NCI-H2107 treated with DMSO at 0.1 percent for 48 hours (cell line): ENCODE measurements around the gene ENC1.
"Not testable (repeated sequence)": the region's sequence is repeated elsewhere in the genome, so short reads cannot be mapped to it uniquely, and the experiment has no call there.

ENCODE experiments used
- DNase-seq: peaks from one replicate; lab custom pipeline; 2025; ENCODE audit not compliant: unreplicated experiment; lab: John Stamatoyannopoulos, UW

The ENC1 gene

GRCh38 chr5:74640450-74640953, at the start of gene ENC1:
Gene ENC1, minus strand, starts transcription at chr5:74640728. Its CDS starts 4,243 bp downstream, at chr5:74636485.
- DNase-seq: peak; percentile 11

DNA sequence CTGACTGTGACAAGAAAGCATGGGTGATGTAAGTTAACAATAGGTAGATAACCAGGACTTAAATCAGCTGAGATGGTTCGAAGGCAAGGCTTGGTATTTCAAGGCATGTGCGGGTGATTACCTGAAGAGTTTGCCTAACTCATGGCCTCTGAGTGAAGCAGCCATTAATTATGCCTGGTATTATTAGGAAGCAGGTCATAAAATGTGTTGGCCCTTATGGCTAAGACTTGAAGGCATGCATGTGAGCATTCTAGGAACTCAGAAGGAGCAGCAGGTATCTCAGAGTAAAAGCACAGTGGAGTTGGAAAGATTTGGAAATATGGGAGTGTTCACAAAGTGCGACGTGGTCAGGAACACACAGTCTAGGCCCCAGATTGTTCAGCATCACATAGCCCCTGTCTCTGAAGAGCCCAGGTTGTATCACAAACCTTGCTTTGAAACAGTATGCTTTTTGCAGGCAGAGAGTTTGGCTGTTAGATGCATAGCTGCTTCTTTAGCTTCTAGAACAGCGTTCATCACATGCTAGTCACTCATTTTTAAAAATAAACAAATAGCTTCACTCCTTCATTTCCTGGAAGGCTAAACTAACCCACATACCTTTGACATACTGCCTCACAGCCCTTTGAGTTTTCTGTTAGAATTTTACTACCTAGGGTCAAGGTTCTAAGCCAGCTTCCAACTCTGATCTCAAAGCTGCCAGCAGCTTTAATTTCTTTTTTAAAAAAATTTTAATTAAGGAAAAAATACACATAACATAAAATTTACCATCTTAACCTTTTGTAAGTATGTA, 46.6 kb upstream of the ENC1 start:
- no peak for DNase-seq

- DNase-seq: no peak
Measured at GRCh38 chr5:74685979-74686631, 45.6 kb upstream of the ENC1 start.

GRCh38 chr5:74684900-74685851, 44.6 kb upstream of the ENC1 start, which contains the start of gene HEXB:
Gene HEXB, plus strand, starts transcription at chr5:74685233. Its CDS starts 28 bp downstream, at chr5:74685261.
- no peak for DNase-seq

GRCh38 chr5:74679966-74680365, 39.4 kb upstream of the ENC1 start:
- DNase-seq: no peak

DNA sequence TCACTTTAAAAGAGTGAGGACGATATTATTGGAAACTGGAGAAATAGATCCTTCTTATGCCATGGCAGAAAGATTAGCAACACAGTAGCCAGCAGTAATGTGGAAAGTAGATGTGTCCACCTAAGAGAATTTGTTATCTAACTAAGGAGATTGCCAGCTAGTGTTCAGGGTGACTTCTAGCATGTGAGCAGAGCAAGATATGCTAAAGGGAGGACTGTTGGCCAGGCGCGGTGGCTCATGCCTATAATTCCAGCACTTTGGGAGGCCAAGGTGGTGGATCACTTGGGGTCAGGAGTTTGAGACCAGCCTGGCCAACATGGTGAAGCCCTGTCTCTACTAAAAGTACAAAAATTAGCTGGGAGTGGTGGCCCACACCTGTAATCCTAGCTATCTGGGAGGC, 38.8 kb upstream of the ENC1 start:
- DNase-seq: not testable (repeated sequence)

DNA sequence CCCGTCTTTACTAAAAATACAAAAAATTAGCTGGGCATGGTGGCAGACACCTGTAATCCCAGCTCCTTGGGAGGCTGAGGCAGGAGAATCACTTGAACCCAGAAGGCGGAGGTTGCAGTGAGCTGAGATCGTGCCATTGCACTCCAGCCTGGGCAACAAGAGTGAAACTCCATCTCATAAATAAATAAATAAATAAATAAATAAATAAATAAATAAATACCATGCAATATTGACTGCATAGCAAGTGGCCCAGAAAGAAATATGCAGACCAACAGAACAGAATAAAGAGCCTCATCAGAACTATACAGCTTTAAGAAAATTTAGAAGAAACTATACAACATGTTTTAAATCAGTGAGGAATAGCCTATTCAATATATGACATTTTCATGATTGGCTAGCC, 37.6 kb upstream of the ENC1 start:
- DNase-seq: not testable (repeated sequence)

DNA sequence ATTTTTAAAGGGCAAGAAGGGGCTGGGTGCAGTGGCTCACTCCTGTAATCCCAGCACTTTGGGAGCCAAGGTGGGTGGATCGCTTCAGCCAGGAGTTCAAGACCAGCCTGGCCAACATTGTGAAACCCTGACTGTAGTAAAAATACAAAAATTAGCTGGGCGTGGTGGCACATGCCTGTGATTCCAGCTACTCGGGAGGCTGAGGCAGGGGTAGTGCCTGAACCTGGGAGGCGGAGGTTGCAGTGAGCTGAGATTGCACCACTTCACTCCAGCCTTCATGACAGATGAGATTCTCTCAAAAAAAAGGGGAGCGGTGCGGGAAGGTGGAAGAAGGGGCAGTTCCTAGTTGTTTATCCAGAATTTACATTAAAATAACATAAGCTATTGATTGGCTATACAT, 35.9 kb upstream of the ENC1 start:
- not testable (repeated sequence) for DNase-seq

- DNase-seq: no peak
Measured at GRCh38 chr5:74673011-74673790, 32.7 kb upstream of the ENC1 start.

DNA sequence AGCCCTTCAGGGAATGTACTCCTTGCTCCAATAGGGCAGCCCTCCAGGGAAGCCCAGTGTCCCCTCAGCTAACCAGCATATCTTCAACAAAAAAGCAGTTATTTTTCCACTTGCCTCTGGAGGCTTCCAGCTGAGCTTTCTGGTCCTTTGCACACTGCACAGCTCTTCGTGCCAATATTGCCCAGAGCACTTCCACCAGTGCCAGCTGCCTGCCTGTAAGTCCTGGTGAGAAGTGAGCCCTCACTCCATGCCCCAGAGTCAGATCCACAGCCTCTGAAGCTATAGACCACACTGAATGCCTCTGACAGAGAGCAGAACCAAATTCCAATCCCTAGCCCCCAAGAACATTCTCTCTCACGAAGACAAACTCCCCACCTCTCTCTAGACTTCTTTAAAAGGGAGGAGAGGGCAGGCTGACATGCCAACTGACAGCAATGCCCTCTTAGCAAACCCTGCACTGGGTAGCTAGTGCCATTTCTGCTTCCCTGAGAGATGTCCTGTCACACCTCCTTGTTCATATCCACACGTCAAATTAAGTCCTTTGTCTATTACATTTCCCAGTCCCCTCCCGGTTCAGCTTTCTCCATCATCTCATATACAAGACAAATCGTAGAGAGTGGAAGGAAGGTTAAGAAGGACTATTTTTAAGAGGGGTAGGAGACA, 31.8 kb upstream of the ENC1 start:
- DNase-seq: no peak

DNA sequence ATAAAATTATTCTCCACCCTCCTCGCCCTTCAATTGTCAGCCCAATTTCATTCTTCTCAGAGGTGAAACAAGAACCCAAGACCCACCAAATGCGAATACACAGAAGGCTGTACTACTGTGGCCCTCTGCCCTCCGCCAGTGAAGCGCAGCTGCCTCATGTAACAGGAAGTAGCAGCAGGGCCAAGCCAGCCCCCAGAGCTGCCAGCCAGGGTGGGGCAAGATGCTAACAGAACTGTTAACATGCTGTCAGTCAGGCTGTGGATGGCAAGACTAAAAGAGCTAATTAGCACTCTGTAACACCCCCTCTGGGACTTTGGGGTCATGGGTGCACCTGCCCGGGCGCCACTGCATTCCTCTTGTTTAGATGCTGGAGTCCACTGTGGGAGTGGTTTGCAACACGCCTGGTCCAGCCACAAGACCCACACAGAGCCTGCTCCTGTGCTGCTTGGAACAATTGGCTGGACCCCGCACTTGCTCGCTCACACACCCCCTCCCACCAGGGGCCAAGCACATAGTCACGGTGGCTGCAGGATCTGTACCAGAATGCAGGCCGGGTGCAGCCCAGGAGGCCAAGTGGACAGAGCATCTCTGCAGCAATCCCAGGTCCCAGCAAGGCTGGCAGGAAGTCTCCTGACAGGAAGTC, 30.0 kb upstream of the ENC1 start:
- no peak for DNase-seq

DNA sequence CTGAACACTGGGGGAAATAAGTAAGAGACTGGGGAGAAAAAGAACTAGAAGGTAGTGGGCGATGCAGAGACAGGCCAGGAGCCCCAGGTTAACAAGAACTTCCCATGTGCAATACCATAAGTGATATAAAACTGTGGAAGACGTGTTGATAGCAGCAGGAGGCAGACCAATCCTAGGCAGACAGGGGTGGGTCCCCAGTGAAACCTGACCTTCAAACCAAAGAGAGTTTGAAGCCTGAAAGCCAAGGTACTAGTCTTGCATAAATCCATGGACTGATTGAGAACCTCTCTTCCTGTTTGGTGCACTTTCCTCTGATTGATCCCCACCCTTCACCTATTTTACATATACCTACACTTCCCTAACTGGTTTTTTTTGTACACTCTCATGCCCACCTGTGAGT, 29.3 kb upstream of the ENC1 start:
- no peak for DNase-seq

DNA sequence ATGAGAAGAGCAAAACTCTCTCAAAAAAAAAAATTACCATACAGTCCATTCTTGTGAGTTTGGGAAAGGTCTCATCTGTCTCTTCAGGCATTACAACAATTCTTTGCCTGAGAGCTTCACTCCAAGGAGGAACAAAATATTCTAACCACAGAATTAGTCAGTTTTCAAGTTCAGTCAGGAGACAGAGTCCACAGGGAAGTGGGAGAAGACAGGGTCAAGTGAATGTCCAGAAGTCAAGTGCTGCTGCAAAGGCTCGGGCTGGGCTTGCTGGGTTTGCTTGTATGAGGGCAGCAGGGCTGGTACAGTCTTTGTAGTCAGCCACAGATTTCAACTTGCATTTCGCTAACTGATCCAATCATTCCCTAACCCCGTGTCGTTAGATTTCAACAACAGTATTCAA, 26.9 kb upstream of the ENC1 start:
- no peak for DNase-seq

GRCh38 chr5:74665816-74666215, 25.3 kb upstream of the ENC1 start:
- DNase-seq: no peak

- DNase-seq: no peak
Measured at GRCh38 chr5:74665273-74665672, 24.7 kb upstream of the ENC1 start.

- no peak for DNase-seq
Measured at GRCh38 chr5:74664551-74664950, 24.0 kb upstream of the ENC1 start.

DNA sequence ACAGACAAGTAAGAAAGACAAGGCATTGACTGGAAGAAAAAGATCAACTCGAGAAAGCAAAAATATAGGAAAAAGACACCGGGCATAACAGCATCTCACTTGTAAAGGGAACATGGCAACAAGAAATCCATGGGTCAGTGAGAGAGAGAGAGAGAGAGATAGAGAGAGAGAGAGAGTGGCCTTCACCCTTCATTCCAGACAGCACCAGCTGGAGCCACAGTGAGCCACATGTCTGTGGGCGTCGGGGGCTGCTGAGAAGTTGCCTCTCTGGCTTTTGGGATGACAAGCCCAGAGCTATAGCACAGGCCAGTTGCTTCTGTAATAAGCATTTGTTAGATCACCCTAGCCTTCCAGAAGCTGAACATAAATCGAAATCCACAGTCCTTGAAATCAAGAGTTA, 20.3 kb upstream of the ENC1 start:
- DNase-seq: no peak

- DNase-seq: no peak
Measured at GRCh38 chr5:74660140-74660539, 19.6 kb upstream of the ENC1 start.

DNA sequence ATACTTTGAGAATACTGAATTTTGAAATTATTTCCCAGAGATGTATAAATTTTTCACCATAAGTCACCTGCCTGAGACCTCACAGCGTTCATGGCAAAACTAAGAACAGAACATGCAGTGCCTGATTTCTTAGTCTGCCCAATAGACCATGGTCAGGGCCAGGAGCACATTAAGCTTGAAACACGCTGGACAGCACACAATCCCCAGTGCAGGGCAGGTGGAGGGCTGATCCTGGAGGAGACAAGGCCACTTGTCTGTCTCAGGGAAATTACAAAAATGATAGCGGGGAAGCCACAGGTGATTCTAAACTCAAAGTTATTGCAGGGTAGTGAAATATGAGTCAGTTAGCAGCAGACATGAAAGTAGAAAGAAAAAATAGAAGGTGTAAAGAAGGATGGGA, 18.6 kb upstream of the ENC1 start:
- DNase-seq: no peak
